A172 (cell line): ENCODE data around the gene EEF2K. TPM values are rescaled to one million over a fixed set of nuclear protein-coding genes. Genes with fewer than 3 reads are reported as not detected.
"Not testable (repeated sequence)": the region's sequence is repeated elsewhere in the genome, so short reads cannot be mapped to it uniquely, and the experiment has no call there.

Experiments
- DNase-seq: peaks from one replicate; pipeline ENCODE4 v3.0.0-alpha.2; 2015; ENCODE audit warnings: low spot score
- total RNA-seq: library from RNA; depleted of rRNA; stranded (reverse); fragments of >200 nt; shearing (Covaris generic); gene quantifications from 2 replicates; pipeline ENCODE4 v1.2.3, GENCODE V29; 2014

The EEF2K gene
- total RNA-seq, 1 experiment from 2014 or later, result 9.2 TPM

- no peak for DNase-seq
These were observed 4.2 kb downstream of the EEF2K start for GRCh38 chr16:22210285-22210684.

GRCh38 chr16:22210854-22211253 lies 4.8 kb downstream of the EEF2K start:
- DNase-seq, result no peak

- no peak for DNase-seq
These were observed 7.2 kb downstream of the EEF2K start for GRCh38 chr16:22213236-22213635.

GRCh38 chr16:22213801-22214200 lies 7.7 kb downstream of the EEF2K start:
- DNase-seq, result no peak

- no peak for DNase-seq
These were observed 8.3 kb downstream of the EEF2K start for GRCh38 chr16:22214402-22214801.

- DNase-seq, result no peak
These were observed 8.8 kb downstream of the EEF2K start for GRCh38 chr16:22214889-22215288.

GRCh38 chr16:22216191-22216831 lies 10.2 kb downstream of the EEF2K start:
- no peak for DNase-seq

GRCh38 chr16:22216832-22217225 lies 10.8 kb downstream of the EEF2K start:
- DNase-seq, result not testable (repeated sequence)

- no peak for DNase-seq
These were observed 12.0 kb downstream of the EEF2K start for GRCh38 chr16:22217890-22218730.

- DNase-seq, result no peak
These were observed 13.5 kb downstream of the EEF2K start for GRCh38 chr16:22219389-22220068.

- DNase-seq, result peak; percentile 55
These were observed 14.0 kb downstream of the EEF2K start for GRCh38 chr16:22220069-22220440.

- peak; percentile 55 for DNase-seq
These were observed 14.6 kb downstream of the EEF2K start for GRCh38 chr16:22220714-22221113.

GRCh38 chr16:22222006-22222405 lies 15.9 kb downstream of the EEF2K start:
- DNase-seq, result no peak

- no peak for DNase-seq
These were observed 16.9 kb downstream of the EEF2K start for GRCh38 chr16:22222998-22223397.

- DNase-seq, result no peak
These were observed 19.0 kb downstream of the EEF2K start for GRCh38 chr16:22225060-22225459.

GRCh38 chr16:22229889-22230288 lies 23.8 kb downstream of the EEF2K start:
- no peak for DNase-seq

GRCh38 chr16:22232277-22233036 lies 26.4 kb downstream of the EEF2K start:
- peak; percentile 67 for DNase-seq

GRCh38 chr16:22233037-22233372 lies 26.9 kb downstream of the EEF2K start:
- no peak for DNase-seq

GRCh38 chr16:22235839-22236745 lies 30.0 kb downstream of the EEF2K start:
- DNase-seq, result no peak

GRCh38 chr16:22239131-22239805 lies 33.2 kb downstream of the EEF2K start:
- no peak for DNase-seq
